ENCODE results near the gene PPP1R13L.

GRCh38 chr19:45352062-45352461, 52.8 kb downstream of the PPP1R13L start:
- TF ChIP-seq CTCF (IDR thresholded peaks at IDR 0.05) (no peak), POLR2A (IDR thresholded peaks at IDR 0.05) (no peak), EP300 (IDR thresholded peaks at IDR 0.05) (no peak)

Data from gastroesophageal sphincter (tissue), 3 donors.